PFSK-1 (cell line): ENCODE data around the gene ABCC2.

ENCODE experiments used
- POLR2AphosphoS5 ChIP-seq: IDR thresholded peaks from 2 replicates; pipeline ENCODE4 v1.6.1; 2012; ENCODE audit warnings: low read depth, mild to moderate bottlenecking, control low read depth, low read length, moderate library complexity
- SIN3A ChIP-seq: IDR thresholded peaks from 2 replicates; pipeline ENCODE4 v1.6.1; 2012; ENCODE audit warnings: mild to moderate bottlenecking, low read length, moderate library complexity, borderline replicate concordance; ENCODE audit not compliant: insufficient read depth
- TAF1 ChIP-seq: IDR thresholded peaks from 2 replicates; pipeline ENCODE4 v1.6.1; 2012; ENCODE audit warnings: low read length, control low read depth, borderline replicate concordance; ENCODE audit not compliant: insufficient read depth

DNA sequence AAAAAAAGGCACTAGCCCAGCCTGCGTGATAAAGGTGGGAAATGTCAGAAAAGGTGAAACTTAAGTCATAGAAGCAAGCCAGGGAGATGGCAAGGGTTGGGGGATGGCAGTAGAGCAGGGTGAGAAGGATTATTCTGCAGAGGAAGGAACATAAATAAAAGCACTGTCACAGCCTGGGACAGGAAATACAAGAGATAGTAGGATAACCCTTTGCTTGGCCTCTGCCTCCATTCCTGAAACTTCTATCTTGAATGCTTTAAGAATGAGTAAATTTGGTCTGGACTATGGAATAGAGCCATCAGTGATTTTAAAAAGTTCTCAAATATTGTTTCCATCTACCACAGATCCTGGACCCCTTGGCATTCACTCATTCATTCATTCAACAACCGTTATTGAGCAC lies 50.0 kb downstream of the ABCC2 start:
- TF ChIP-seq POLR2AphosphoS5 (no peak), SIN3A (no peak), TAF1 (no peak)
